ENCODE data around the gene GIPC3.

GIPC3 gene

GRCh38 chr19:3613818-3614661 lies 28.8 kb downstream of the GIPC3 start:
- no peak for TF ChIP-seq EGR1 (IDR thresholded peaks at IDR 0.05)
- no peak for TF ChIP-seq YY1 (IDR thresholded peaks at IDR 0.05; ENCODE audit: low read depth)
- TF ChIP-seq CEBPB (IDR thresholded peaks at IDR 0.05) = no peak
- TF ChIP-seq ZBTB7A (IDR thresholded peaks at IDR 0.05; ENCODE audit: low read depth) = no peak
- no peak for TF ChIP-seq TEAD4 (IDR thresholded peaks at IDR 0.05)
- TF ChIP-seq CREB1 (IDR thresholded peaks at IDR 0.05; ENCODE audit: low read depth) = no peak
- TF ChIP-seq REST (IDR thresholded peaks at IDR 0.05; ENCODE audit: low read depth) = no peak
- no peak for TF ChIP-seq USF1 (IDR thresholded peaks at IDR 0.05)
- TF ChIP-seq MAX (IDR thresholded peaks at IDR 0.05) = no peak
- TF ChIP-seq EP300 (IDR thresholded peaks at IDR 0.05; ENCODE audit: borderline replicate concordance) = no peak
- no peak for TF ChIP-seq RAD21 (IDR thresholded peaks at IDR 0.05; ENCODE audit: low read depth)
- TF ChIP-seq TAF1 (IDR thresholded peaks at IDR 0.05; ENCODE audit: low read depth) = no peak
- no peak for TF ChIP-seq NFIC (IDR thresholded peaks at IDR 0.05)

- TF ChIP-seq EP300 (IDR thresholded peaks at IDR 0.05; ENCODE audit: borderline replicate concordance) (no peak), ZBTB7A (IDR thresholded peaks at IDR 0.05; ENCODE audit: low read depth) (0 out of 2 replicates have a peak, but pooled peaks have one; percentile 26)
These were observed 29.7 kb downstream of the GIPC3 start for GRCh38 chr19:3614858-3615505.

GRCh38 chr19:3615524-3616135 lies 30.4 kb downstream of the GIPC3 start:
- TF ChIP-seq CEBPB (IDR thresholded peaks at IDR 0.05) (no peak), EP300 (IDR thresholded peaks at IDR 0.05; ENCODE audit: borderline replicate concordance) (no peak), CREB1 (IDR thresholded peaks at IDR 0.05; ENCODE audit: low read depth) (no peak), RAD21 (IDR thresholded peaks at IDR 0.05; ENCODE audit: low read depth) (no peak), TCF12 (IDR thresholded peaks at IDR 0.05; ENCODE audit: low read depth) (no peak), ZBTB7A (IDR thresholded peaks at IDR 0.05; ENCODE audit: low read depth) (no peak), REST (IDR thresholded peaks at IDR 0.05; ENCODE audit: low read depth) (no peak), USF1 (IDR thresholded peaks at IDR 0.05) (no peak), TAF1 (IDR thresholded peaks at IDR 0.05; ENCODE audit: low read depth) (no peak), FOXM1 (IDR thresholded peaks at IDR 0.05; ENCODE audit: borderline replicate concordance, low read depth) (no peak), MAX (IDR thresholded peaks at IDR 0.05) (no peak), TEAD4 (IDR thresholded peaks at IDR 0.05) (no peak), EGR1 (IDR thresholded peaks at IDR 0.05) (no peak), YY1 (IDR thresholded peaks at IDR 0.05; ENCODE audit: low read depth) (no peak)

GRCh38 chr19:3617463-3617862 lies 32.2 kb downstream of the GIPC3 start:
- TF ChIP-seq TEAD4 (IDR thresholded peaks at IDR 0.05) (no peak), EGR1 (IDR thresholded peaks at IDR 0.05) (no peak), MAX (IDR thresholded peaks at IDR 0.05) (no peak), USF1 (IDR thresholded peaks at IDR 0.05) (no peak), TCF12 (IDR thresholded peaks at IDR 0.05; ENCODE audit: low read depth) (no peak), CREB1 (IDR thresholded peaks at IDR 0.05; ENCODE audit: low read depth) (no peak), YY1 (IDR thresholded peaks at IDR 0.05; ENCODE audit: low read depth) (no peak), ZBTB7A (IDR thresholded peaks at IDR 0.05; ENCODE audit: low read depth) (no peak), CEBPB (IDR thresholded peaks at IDR 0.05) (no peak), RAD21 (IDR thresholded peaks at IDR 0.05; ENCODE audit: low read depth) (no peak), NFIC (IDR thresholded peaks at IDR 0.05) (no peak), FOXM1 (IDR thresholded peaks at IDR 0.05; ENCODE audit: borderline replicate concordance, low read depth) (no peak)

Data from Ishikawa (cell line).